Hepatocyte (in vitro differentiated cells): ENCODE data around the gene RPL7L1.

Source experiments
- EZH2 ChIP-seq: fragments of 200-600 bp; sonication (generic); IDR thresholded peaks from 2 replicates; pipeline ENCODE4 v1.6.1; 2016; ENCODE audit warnings: antibody characterized with exemption, mild to moderate bottlenecking, borderline replicate concordance
- EZH2phosphoT487 ChIP-seq: fragments of 200-600 bp; sonication (generic); IDR thresholded peaks from one replicate; pipeline ENCODE4 v1.6.1; 2018; ENCODE audit warnings: antibody characterized with exemption, mild to moderate bottlenecking, low read depth, moderate library complexity; ENCODE audit not compliant: unreplicated experiment, severe bottlenecking
- TF ChIP-seq, protein P1 (sequence below): fragments of 200-600 bp; sonication (generic); IDR thresholded peaks from 2 replicates; pipeline ENCODE4 v1.5.1; 2016; ENCODE audit warnings: antibody characterized with exemption, mild to moderate bottlenecking; ENCODE audit not compliant: poor library complexity

- TF ChIP-seq EZH2 (no peak), EZH2phosphoT487 (no peak)
- TF ChIP-seq, protein P1, sequence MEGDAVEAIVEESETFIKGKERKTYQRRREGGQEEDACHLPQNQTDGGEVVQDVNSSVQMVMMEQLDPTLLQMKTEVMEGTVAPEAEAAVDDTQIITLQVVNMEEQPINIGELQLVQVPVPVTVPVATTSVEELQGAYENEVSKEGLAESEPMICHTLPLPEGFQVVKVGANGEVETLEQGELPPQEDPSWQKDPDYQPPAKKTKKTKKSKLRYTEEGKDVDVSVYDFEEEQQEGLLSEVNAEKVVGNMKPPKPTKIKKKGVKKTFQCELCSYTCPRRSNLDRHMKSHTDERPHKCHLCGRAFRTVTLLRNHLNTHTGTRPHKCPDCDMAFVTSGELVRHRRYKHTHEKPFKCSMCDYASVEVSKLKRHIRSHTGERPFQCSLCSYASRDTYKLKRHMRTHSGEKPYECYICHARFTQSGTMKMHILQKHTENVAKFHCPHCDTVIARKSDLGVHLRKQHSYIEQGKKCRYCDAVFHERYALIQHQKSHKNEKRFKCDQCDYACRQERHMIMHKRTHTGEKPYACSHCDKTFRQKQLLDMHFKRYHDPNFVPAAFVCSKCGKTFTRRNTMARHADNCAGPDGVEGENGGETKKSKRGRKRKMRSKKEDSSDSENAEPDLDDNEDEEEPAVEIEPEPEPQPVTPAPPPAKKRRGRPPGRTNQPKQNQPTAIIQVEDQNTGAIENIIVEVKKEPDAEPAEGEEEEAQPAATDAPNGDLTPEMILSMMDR, result no peak
Observed at GRCh38 chr6:42937548-42938427, 58.4 kb downstream of the RPL7L1 start.
